Naive thymus-derived CD4-positive, alpha-beta T cell (primary cell): ENCODE results near the gene VAV3. TPM values are rescaled to one million over a fixed set of nuclear protein-coding genes. Genes with fewer than 3 reads are reported as not detected.

ENCODE experiments used
- ATAC-seq: fragments of 150-1000 bp; cut with Tn5 transposase; 2 replicates; pipeline ENCODE4 v1.10.0; 2021; ENCODE audit warnings: mild to moderate bottlenecking, moderate library complexity
- CTCF ChIA-PET: fragments of 350-600 bp; sonication (Branson Sonifier 250); formaldehyde crosslinking; loops from one replicate; lab custom pipeline; 2021; ENCODE audit warnings: antibody characterized with exemption; lab: Charles Lee
- POLR2A ChIA-PET: fragments of 350-600 bp; sonication (Branson Sonifier 250); formaldehyde crosslinking; loops from one replicate; lab custom pipeline; 2021; ENCODE audit warnings: antibody characterized with exemption, inconsistent platforms; lab: Charles Lee
- DNase-seq, 9 donors: peaks; one replicate each; pipeline versions ENCODE4 v3.0.0 to v3.0.0-alpha.2; 2020 to 2022; ENCODE audit warnings: mixed read lengths in 1 of 9
- H3K27ac ChIP-seq: one replicate; pipeline ENCODE4 v1.7.0; 2013; ENCODE audit warnings: mild to moderate bottlenecking, low read depth, low read length, moderate library complexity
- H3K27me3 ChIP-seq, 2 donors: one replicate each; pipeline ENCODE4 v1.7.0; 2013; ENCODE audit warnings: low read length in 2 of 2, mild to moderate bottlenecking in 2 of 2, moderate library complexity in 2 of 2; ENCODE audit not compliant: control insufficient read depth in 2 of 2, insufficient read depth in 2 of 2
- H3K36me3 ChIP-seq, 3 experiments: 1 replicate in 2 of 3; 2 replicates in 1 of 3; pipeline ENCODE4 v1.7.0; 2013; ENCODE audit warnings: low read length in 3 of 3, mild to moderate bottlenecking in 3 of 3, moderate library complexity in 1 of 3; ENCODE audit not compliant: insufficient read depth in 3 of 3, control insufficient read depth in 2 of 3
- H3K4me1 ChIP-seq, 2 donors: one replicate each; pipeline ENCODE4 v1.7.0; 2013; ENCODE audit warnings: low read length in 2 of 2, mild to moderate bottlenecking in 2 of 2, moderate library complexity in 1 of 2; ENCODE audit not compliant: control insufficient read depth in 2 of 2, insufficient read depth in 2 of 2
- H3K4me3 ChIP-seq: 2 replicates; pipeline ENCODE4 v1.7.0; 2013; ENCODE audit warnings: mild to moderate bottlenecking, low read length
- H3K9me3 ChIP-seq, 3 experiments: 1 replicate in 2 of 3; 2 replicates in 1 of 3; pipeline ENCODE4 v1.7.0; 2013; ENCODE audit warnings: low read length in 3 of 3; ENCODE audit not compliant: control insufficient read depth in 2 of 3
- H3K27ac Mint-ChIP-seq, 9 donors: one replicate each; pipeline ENCODE4 v1.8.0; 2020 to 2022; ENCODE audit warnings: mixed read lengths in 9 of 9, mild to moderate bottlenecking in 8 of 9, moderate library complexity in 5 of 9, inconsistent platforms in 2 of 9
- H3K27me3 Mint-ChIP-seq, 5 donors: one replicate each; pipeline ENCODE4 v1.8.0; 2021 to 2022; ENCODE audit warnings: mixed read lengths in 5 of 5, mild to moderate bottlenecking in 1 of 5
- H3K36me3 Mint-ChIP-seq, 5 donors: one replicate each; pipeline ENCODE4 v1.8.0; 2020 to 2022; ENCODE audit warnings: mixed read lengths in 5 of 5, mild to moderate bottlenecking in 3 of 5, inconsistent platforms in 1 of 5
- H3K4me1 Mint-ChIP-seq, 7 donors: one replicate each; pipeline ENCODE4 v1.8.0; 2020 to 2022; ENCODE audit warnings: mixed read lengths in 7 of 7, mild to moderate bottlenecking in 3 of 7, inconsistent platforms in 1 of 7
- H3K4me3 Mint-ChIP-seq, 10 donors: one replicate each; pipeline ENCODE4 v1.8.0; 2020 to 2022; ENCODE audit warnings: mild to moderate bottlenecking in 10 of 10, mixed read lengths in 10 of 10, moderate library complexity in 6 of 10, inconsistent platforms in 2 of 10
- H3K9me3 Mint-ChIP-seq, 11 donors: one replicate each; pipeline ENCODE4 v1.8.0; 2020 to 2022; ENCODE audit warnings: mixed read lengths in 11 of 11, mild to moderate bottlenecking in 4 of 11, inconsistent platforms in 1 of 11, moderate library complexity in 1 of 11
- intact Hi-C, 2 donors: fragments of 100-400 bp; cut with micrococcal nuclease; formaldehyde crosslinking; loops; one replicate each; pipeline ENCODE4 v1.15.1; 2023
- polyA plus RNA-seq, 2 donors: library from polyadenylated mRNA; unstranded; fragments of 300-500 nt; fragmentation: Illumina TruSeq; gene quantifications; one replicate each; pipeline ENCODE4 v1.2.3, GENCODE V29; 2021
- total RNA-seq, 6 experiments: library from RNA in 5 of 6; stranded (reverse) in 5 of 6; gene quantifications; 1 replicate in 5 of 6; 2 replicates in 1 of 6; pipeline ENCODE4 v1.2.3 and lab custom pipeline; 2021 to 2026

Gene VAV3
- total and polyA plus RNA-seq, 7 experiments from 2014 or later = 1.3 to 23.2 (median 2.7) TPM

- Mint-ChIP-seq H3K9me3 (no peaks in the 10 kb centered on the region), H3K27ac (no peak overlapping the region)
- intact Hi-C loops = no loop called here
Measured at GRCh38 chr1:107548276-107548675, 416.7 kb downstream of the VAV3 start.

GRCh38 chr1:107547363-107548155 is 417.4 kb downstream of the VAV3 start:
- no peak overlapping the region for H3K27ac ChIP-seq
- no peaks in the 10 kb centered on the region for H3K27me3 ChIP-seq
- CTCF ChIA-PET = interaction anchor here (1.2 kb wide), 1 partner anchor 19 kb away, joined by 3 read pairs; no protein-coding TSS in a partner anchor
- H3K4me1 ChIP-seq = no peaks in the 10 kb centered on the region
- H3K9me3 ChIP-seq = no peaks in the 10 kb centered on the region
- intact Hi-C loops = no loop called here
- Mint-ChIP-seq H3K27me3 (peaks cover 0 to 6% (median 0%) of the 10 kb centered on the region in 5 donors), H3K36me3 (no peaks in the 10 kb centered on the region), H3K4me1 (no peaks in the 10 kb centered on the region), H3K4me3 (no peak overlapping the region), H3K27ac (no peak overlapping the region), H3K9me3 (no peaks in the 10 kb centered on the region)
- ATAC-seq (no peak), DNase-seq (no peak)
- POLR2A ChIA-PET = no interaction called here
- H3K36me3 ChIP-seq = no peaks in the 10 kb centered on the region
- no peak overlapping the region for H3K4me3 ChIP-seq

More at GRCh38 chr1:107548276-107548675, 416.7 kb downstream of the VAV3 start:
- Histone ChIP-seq H3K9me3 (no peaks in the 10 kb centered on the region), H3K27me3 (no peaks in the 10 kb centered on the region), H3K4me1 (no peaks in the 10 kb centered on the region), H3K4me3 (no peak overlapping the region), H3K27ac (no peak overlapping the region), H3K36me3 (no peaks in the 10 kb centered on the region)
- Mint-ChIP-seq H3K36me3 (no peaks in the 10 kb centered on the region), H3K4me1 (no peaks in the 10 kb centered on the region), H3K27me3 (peaks cover 0 to 4% (median 0%) of the 10 kb centered on the region in 5 donors), H3K4me3 (no peak overlapping the region)
- ATAC-seq (no peak), DNase-seq (no peak)
- ChIA-PET POLR2A (no interaction called here), CTCF (no interaction called here)

GRCh38 chr1:107546576-107546975 is 418.4 kb downstream of the VAV3 start:
- no peaks in the 10 kb centered on the region for H3K27me3 ChIP-seq
- CTCF ChIA-PET = interaction anchor here (1.2 kb wide), 1 partner anchor 18 kb away, joined by 3 read pairs; no protein-coding TSS in a partner anchor

GRCh38 chr1:107545879-107546278 is 419.1 kb downstream of the VAV3 start:
- Mint-ChIP-seq H3K36me3 (no peaks in the 10 kb centered on the region), H3K9me3 (no peaks in the 10 kb centered on the region), H3K27me3 (peaks cover 0 to 18% (median 8%) of the 10 kb centered on the region in 5 donors), H3K4me3 (no peak overlapping the region), H3K27ac (no peak overlapping the region), H3K4me1 (no peaks in the 10 kb centered on the region)
- Histone ChIP-seq H3K4me1 (no peaks in the 10 kb centered on the region), H3K9me3 (no peaks in the 10 kb centered on the region), H3K27ac (no peak overlapping the region), H3K36me3 (no peaks in the 10 kb centered on the region), H3K27me3 (no peaks in the 10 kb centered on the region), H3K4me3 (no peak overlapping the region)
- intact Hi-C loops = no loop called here
- DNase-seq (no peak), ATAC-seq (no peak)
- ChIA-PET POLR2A (no interaction called here), CTCF (no interaction called here)

More at GRCh38 chr1:107546576-107546975, 418.4 kb downstream of the VAV3 start:
- no peak for DNase-seq
- Histone ChIP-seq H3K27ac (no peak overlapping the region), H3K9me3 (no peaks in the 10 kb centered on the region), H3K36me3 (no peaks in the 10 kb centered on the region), H3K4me3 (no peak overlapping the region), H3K4me1 (no peaks in the 10 kb centered on the region)
- Mint-ChIP-seq H3K36me3 (no peaks in the 10 kb centered on the region), H3K4me1 (no peaks in the 10 kb centered on the region), H3K27me3 (peaks cover 0 to 12% (median 2%) of the 10 kb centered on the region in 5 donors), H3K27ac (no peak overlapping the region), H3K4me3 (no peak overlapping the region), H3K9me3 (no peaks in the 10 kb centered on the region)
- intact Hi-C loops = no loop called here
- ATAC-seq = no peak
- POLR2A ChIA-PET = no interaction called here

- no peaks in the 10 kb centered on the region for H3K4me1 ChIP-seq
- ATAC-seq = no peak
- H3K4me3 ChIP-seq = no peak overlapping the region
- peaks cover 0 to 24% (median 14%) of the 10 kb centered on the region in 5 donors for H3K27me3 Mint-ChIP-seq
- no peaks in the 10 kb centered on the region for H3K4me1 Mint-ChIP-seq
- intact Hi-C loops = no loop called here
- no peak overlapping the region for H3K4me3 Mint-ChIP-seq
- no peaks in the 10 kb centered on the region for H3K9me3 Mint-ChIP-seq
- no peak for DNase-seq
- CTCF ChIA-PET = no interaction called here
- POLR2A ChIA-PET = no interaction called here
- no peaks in the 10 kb centered on the region for H3K9me3 ChIP-seq
- H3K27me3 ChIP-seq = no peaks in the 10 kb centered on the region
- no peaks in the 10 kb centered on the region for H3K36me3 ChIP-seq
- H3K27ac Mint-ChIP-seq = no peak overlapping the region
- no peak overlapping the region for H3K27ac ChIP-seq
- H3K36me3 Mint-ChIP-seq = no peaks in the 10 kb centered on the region
Measured at GRCh38 chr1:107545056-107545577, 419.9 kb downstream of the VAV3 start.

GRCh38 chr1:107544285-107544684 is 420.7 kb downstream of the VAV3 start:
- Histone ChIP-seq H3K4me1 (no peaks in the 10 kb centered on the region), H3K27me3 (no peaks in the 10 kb centered on the region), H3K9me3 (no peaks in the 10 kb centered on the region), H3K36me3 (no peaks in the 10 kb centered on the region), H3K4me3 (no peak overlapping the region), H3K27ac (no peak overlapping the region)
- DNase-seq (no peak), ATAC-seq (no peak)
- H3K4me3 Mint-ChIP-seq = no peak overlapping the region
- H3K36me3 Mint-ChIP-seq = no peaks in the 10 kb centered on the region
- H3K9me3 Mint-ChIP-seq = no peaks in the 10 kb centered on the region
- intact Hi-C loops = no loop called here
- peaks cover 3 to 24% (median 14%) of the 10 kb centered on the region in 5 donors for H3K27me3 Mint-ChIP-seq
- CTCF ChIA-PET = no interaction called here
- no peaks in the 10 kb centered on the region for H3K4me1 Mint-ChIP-seq
- H3K27ac Mint-ChIP-seq = no peak overlapping the region
- POLR2A ChIA-PET = no interaction called here
